ENCODE measurements around the gene SLC48A1.

- TF ChIP-seq CTCF (IDR thresholded peaks at IDR 0.05 in 2 of 3, conservative IDR thresholded peaks at IDR 0.05 in 1 of 3; ENCODE audit: control insufficient read depth in 2 of 3, extremely low read depth in 1 of 3, insufficient read depth in 1 of 3, low read depth in 3 of 3, low read length in 3 of 3) (no peak), EP300 (IDR thresholded peaks at IDR 0.05; ENCODE audit: borderline replicate concordance in 1 of 2, control insufficient read depth in 1 of 2, low read depth in 2 of 2, low read length in 2 of 2) (no peak), BHLHE40 (IDR thresholded peaks at IDR 0.05; ENCODE audit: borderline replicate concordance in 1 of 2, low read depth in 2 of 2, low read length in 1 of 2) (no peak), PRDM15 (CRISPR knock-in tag; IDR thresholded peaks at IDR 0.05) (no peak), POLR2A (IDR thresholded peaks at IDR 0.05; ENCODE audit: low read depth, low read length) (no peak)
Measured at GRCh38 chr12:47790676-47791350, 17.8 kb downstream of the SLC48A1 start.
